HG03439 (cell line): Measurements from ENCODE around the gene IFNAR1.
"Not testable (repeated sequence)": the region's sequence is repeated elsewhere in the genome, so short reads cannot be mapped to it uniquely, and the experiment has no call there.

Experiments
- ATAC-seq: cut with Tn5 transposase; IDR thresholded peaks from one replicate; pipeline ENCODE4 v1.9.1; 2021; ENCODE audit warnings: mild to moderate bottlenecking, moderate library complexity; ENCODE audit not compliant: unreplicated experiment

IFNAR1 gene

GRCh38 chr21:33374450-33375096 is 49.8 kb downstream of the IFNAR1 start:
- peak; percentile 50 for ATAC-seq

GRCh38 chr21:33375101-33375644 is 50.4 kb downstream of the IFNAR1 start:
- no peak for ATAC-seq

- no peak for ATAC-seq
These were observed 52.6 kb downstream of the IFNAR1 start for GRCh38 chr21:33377221-33377920.

GRCh38 chr21:33378081-33378480 is 53.3 kb downstream of the IFNAR1 start:
- no peak for ATAC-seq

GRCh38 chr21:33379934-33380333 is 55.2 kb downstream of the IFNAR1 start:
- ATAC-seq: not testable (repeated sequence)

- peak; percentile 52 for ATAC-seq
These were observed 55.8 kb downstream of the IFNAR1 start for GRCh38 chr21:33380483-33380998.

GRCh38 chr21:33381381-33381780 is 56.6 kb downstream of the IFNAR1 start:
- ATAC-seq: not testable (repeated sequence)

- ATAC-seq: peak; percentile 71
These were observed 58.5 kb downstream of the IFNAR1 start for GRCh38 chr21:33383056-33383888.

GRCh38 chr21:33384841-33385331 is 60.1 kb downstream of the IFNAR1 start:
- ATAC-seq: no peak

- ATAC-seq: no peak
These were observed 61.5 kb downstream of the IFNAR1 start for GRCh38 chr21:33386222-33386784.

- ATAC-seq: no peak
These were observed 62.5 kb downstream of the IFNAR1 start for GRCh38 chr21:33387294-33387693.

- ATAC-seq: no peak
These were observed 63.4 kb downstream of the IFNAR1 start for GRCh38 chr21:33388188-33388587.

- no peak for ATAC-seq
These were observed 65.7 kb downstream of the IFNAR1 start for GRCh38 chr21:33390479-33390878.

GRCh38 chr21:33391656-33392055 is 66.9 kb downstream of the IFNAR1 start:
- no peak for ATAC-seq

- no peak for ATAC-seq
These were observed 67.7 kb downstream of the IFNAR1 start for GRCh38 chr21:33392284-33392985.

- ATAC-seq: no peak
These were observed 68.6 kb downstream of the IFNAR1 start for GRCh38 chr21:33393348-33393747.

- no peak for ATAC-seq
These were observed 69.5 kb downstream of the IFNAR1 start for GRCh38 chr21:33394260-33394659.

- no peak for ATAC-seq
These were observed 71.1 kb downstream of the IFNAR1 start for GRCh38 chr21:33395891-33396331.

- no peak for ATAC-seq
These were observed 71.7 kb downstream of the IFNAR1 start for GRCh38 chr21:33396436-33396835.

GRCh38 chr21:33396951-33397350 is 72.2 kb downstream of the IFNAR1 start:
- ATAC-seq: no peak
